GM12872 (cell line): Measurements from ENCODE around the gene SLC6A6.
A peak's percentile ranks its signal among the peaks of the same experiment; 100 is the strongest.

Experiments used
- TF ChIP-seq, protein P1 (sequence below): IDR thresholded peaks from 3 replicates; pipeline ENCODE4 v1.5.1; 2011; ENCODE audit warnings: low read depth, mild to moderate bottlenecking, low read length, moderate library complexity; ENCODE audit not compliant: insufficient read depth

The SLC6A6 gene

DNA sequence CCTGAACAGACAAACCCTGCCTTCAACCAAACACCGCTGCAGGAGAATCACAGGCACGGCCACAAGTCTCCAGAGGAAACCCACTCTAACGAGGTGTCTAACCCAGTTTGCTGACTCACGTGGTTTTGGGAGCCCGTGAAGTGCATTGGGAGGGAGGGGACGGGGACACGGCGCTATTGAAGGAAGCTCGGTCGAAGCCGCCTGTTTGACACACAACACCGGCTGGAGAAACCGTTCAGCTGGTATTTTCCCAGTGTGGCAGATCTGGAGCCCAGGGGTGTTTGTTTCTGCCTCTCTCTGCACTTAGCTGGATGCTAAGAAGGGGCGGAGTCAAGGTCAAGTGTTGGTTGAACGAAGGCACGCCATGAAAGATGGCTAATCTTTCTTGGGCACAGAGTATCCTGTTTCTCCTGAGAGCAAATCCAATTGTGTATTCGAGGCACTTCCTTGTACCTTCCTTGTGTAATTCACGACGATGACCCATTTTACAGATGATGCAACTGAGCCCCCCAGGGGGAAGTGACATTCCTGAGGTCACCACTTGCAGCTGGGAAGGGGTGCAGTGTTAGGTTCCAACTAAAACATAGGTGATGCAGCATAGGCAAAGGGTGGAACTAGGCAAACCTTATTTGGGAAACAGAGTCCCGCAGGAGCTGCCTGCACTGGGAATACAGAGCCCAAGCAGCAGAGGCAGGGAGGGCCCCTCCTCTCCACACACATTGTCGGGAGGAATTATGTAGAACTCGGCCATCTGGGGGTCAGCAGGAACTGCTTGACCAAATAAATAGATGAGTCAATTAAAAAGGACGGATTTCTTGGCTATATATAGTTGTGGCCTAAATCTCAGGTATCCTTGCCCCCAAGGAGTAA, 22.5 kb downstream of the SLC6A6 start:
- TF ChIP-seq, protein P1, sequence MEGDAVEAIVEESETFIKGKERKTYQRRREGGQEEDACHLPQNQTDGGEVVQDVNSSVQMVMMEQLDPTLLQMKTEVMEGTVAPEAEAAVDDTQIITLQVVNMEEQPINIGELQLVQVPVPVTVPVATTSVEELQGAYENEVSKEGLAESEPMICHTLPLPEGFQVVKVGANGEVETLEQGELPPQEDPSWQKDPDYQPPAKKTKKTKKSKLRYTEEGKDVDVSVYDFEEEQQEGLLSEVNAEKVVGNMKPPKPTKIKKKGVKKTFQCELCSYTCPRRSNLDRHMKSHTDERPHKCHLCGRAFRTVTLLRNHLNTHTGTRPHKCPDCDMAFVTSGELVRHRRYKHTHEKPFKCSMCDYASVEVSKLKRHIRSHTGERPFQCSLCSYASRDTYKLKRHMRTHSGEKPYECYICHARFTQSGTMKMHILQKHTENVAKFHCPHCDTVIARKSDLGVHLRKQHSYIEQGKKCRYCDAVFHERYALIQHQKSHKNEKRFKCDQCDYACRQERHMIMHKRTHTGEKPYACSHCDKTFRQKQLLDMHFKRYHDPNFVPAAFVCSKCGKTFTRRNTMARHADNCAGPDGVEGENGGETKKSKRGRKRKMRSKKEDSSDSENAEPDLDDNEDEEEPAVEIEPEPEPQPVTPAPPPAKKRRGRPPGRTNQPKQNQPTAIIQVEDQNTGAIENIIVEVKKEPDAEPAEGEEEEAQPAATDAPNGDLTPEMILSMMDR: no peak

DNA sequence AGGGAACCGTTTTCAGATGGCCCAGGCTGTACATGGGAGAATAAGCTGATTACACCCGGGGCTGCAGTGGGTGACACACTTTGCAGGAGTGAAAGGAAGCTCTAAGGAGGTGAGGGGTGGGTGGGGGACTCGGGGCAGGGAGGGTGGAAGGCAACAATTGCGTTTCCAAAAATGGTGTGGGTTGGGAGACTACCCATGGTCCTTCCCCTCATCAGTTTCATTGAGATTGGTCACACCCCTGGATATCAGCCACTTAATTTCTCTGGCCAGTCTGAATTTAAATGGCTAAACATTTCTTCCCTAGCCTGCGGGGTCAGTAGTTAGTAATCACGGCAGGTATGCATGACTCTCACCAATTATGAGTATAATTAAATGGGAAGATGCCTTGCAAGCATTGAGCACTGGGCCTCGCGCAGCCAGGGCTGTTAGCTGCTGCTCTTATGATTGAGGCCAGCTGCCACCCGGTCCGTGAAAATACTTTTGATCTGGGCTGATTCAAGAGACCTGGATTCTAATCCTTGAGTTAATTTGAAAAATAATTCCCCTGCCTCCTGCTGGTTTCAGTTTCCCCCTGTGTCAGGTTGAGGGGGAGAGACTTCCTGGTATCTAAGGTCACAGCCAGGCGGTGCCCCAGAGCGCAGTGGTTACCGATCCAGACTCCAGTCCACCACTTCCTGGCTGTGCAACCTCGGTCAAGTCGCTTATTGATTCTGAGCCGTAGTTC, 23.3 kb downstream of the SLC6A6 start:
- TF ChIP-seq, protein P1: peak; percentile 37; the same call in 2 of the 3 replicates

DNA sequence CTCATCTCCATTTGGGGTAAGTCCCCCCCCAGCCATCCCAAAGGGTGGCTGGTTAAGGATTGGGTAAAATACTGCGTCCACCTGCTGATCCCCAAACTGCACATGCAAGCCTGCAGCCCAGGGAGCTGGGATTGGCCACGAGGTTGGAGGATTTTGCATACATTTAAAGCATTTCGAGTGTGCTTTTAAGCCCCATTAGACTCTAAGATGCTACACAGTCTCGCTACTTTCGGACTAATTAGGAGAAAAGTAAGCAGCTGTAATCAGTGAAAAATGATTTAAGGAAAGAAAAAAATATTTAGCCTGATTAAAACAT, 23.9 kb downstream of the SLC6A6 start:
- TF ChIP-seq, protein P1: no peak

DNA sequence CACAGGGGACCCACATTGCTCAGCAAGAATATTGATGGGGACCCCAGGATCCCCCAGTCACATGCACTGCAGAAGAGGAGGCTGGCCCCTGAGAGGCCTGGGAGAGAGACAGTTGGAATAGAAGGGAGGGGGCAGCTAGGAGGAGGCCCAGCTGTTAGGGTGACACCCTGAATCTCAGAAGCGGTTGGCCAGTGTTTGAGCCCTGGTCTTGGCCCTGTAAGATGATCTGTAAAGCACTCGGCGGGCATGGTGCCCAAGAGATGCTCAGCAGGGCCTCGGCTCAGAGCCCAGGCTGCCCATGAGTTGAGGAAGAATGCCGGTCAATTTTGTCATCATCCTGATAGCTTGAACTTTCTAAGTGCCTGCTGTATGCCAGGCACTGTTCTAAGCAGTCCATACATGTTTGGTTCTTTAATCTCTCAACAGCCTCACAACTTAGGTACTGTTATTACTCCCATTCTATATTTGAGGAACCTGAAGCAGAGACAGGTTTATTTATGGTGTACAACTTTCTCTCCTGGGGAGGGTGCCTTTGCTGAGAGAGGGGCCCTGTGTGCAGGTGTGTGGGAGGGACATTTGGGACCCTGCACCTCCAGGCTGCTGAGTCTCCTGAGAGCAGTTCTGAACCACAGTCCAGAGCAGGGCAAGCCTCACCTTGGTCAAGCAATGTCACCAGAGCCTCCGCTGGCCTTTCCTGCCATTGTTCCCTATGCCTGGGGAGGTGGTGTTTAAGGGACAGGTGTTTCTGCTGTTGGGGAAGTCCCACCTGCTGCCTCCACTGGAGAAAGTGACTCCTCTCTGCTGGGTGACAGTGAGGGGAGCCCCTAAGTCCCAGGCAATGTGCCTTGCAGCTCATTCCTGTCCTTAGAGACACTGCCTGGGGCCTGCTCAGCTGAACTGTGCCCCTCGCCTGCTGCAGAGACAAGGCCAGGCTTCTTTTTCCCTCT, 26.0 kb downstream of the SLC6A6 start:
- TF ChIP-seq, protein P1: no peak

DNA sequence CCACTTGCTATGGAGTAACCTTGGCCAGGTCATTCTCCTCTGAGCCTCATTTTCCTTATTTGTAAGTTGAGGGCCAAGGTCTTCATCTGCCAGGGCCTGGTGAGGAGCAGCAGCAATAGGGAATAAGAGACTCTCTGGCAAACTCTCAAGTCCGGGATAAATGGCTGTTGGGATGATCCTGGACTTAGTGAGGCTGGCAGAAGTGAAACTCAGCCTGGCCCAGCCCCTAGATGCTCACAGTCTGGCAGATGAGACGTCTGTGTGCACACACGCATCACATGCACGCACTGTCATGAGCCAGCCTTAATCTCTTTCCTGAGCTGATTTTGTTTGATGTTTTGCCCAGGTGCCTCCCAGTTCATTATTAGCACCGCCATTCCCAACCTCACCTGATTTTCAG, 26.8 kb downstream of the SLC6A6 start:
- TF ChIP-seq, protein P1: no peak

DNA sequence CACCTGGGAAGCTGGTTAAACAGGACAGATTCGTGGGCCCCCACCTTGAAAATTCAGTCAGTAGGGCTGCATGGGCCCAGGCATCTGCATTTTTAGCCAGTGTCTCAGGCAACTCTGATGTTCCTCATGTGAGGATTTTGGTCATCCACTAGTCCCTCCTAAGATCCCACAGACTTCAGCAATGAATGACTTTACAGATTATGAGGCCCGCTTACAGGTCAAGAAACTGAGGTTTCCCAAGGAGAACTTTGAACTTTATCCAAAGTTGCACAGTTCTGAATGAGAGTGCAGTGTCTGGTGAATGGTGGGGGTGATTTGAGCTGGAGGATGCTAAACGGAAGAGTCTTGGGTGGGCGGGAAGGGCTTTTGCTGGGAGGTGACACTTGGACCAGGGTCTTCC, 27.2 kb downstream of the SLC6A6 start:
- TF ChIP-seq, protein P1: no peak

DNA sequence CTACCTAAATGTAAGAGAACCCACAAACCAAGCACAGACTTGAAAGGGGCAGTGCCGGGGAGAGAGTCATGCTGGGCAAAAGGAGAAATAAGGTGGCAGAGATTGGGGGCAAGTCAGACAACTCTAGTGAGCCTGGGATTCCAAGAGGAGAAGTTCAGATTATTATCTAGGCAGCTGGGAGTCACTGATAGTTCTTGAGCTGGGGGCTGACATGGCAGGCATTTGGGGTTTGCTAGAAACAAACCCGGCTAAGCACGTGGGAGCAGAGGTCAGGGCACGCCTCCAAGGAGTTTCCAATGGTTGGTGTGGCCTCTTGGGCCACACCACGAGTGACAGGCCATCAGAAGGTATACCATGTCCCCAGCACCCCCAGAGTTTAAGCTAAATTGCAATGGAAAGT, 27.6 kb downstream of the SLC6A6 start:
- TF ChIP-seq, protein P1: no peak
